GM19467 (cell line): ENCODE measurements around the gene LAMA3.

ENCODE experiments used
- ATAC-seq: cut with Tn5 transposase; IDR thresholded peaks from one replicate; pipeline ENCODE4 v1.9.1; 2021; ENCODE audit warnings: mild to moderate bottlenecking, moderate library complexity; ENCODE audit not compliant: unreplicated experiment

The LAMA3 gene

DNA sequence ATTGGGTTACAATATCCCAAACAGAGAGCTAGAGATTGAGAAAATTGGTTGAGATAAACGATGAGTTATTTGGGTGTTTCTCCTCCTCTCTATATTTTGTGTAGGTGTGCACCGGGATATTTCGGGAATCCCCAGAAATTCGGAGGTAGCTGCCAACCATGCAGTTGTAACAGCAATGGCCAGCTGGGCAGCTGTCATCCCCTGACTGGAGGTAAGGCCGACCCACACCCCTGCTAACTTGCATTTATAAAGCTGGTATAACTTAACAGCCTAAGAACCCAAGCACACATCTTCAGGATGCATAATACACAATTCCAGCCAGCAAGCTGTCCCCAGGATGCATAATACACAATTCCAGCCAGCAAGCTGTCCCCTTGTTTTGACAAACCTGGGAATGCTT, 200.7 kb downstream of the LAMA3 start:
- ATAC-seq: no peak

DNA sequence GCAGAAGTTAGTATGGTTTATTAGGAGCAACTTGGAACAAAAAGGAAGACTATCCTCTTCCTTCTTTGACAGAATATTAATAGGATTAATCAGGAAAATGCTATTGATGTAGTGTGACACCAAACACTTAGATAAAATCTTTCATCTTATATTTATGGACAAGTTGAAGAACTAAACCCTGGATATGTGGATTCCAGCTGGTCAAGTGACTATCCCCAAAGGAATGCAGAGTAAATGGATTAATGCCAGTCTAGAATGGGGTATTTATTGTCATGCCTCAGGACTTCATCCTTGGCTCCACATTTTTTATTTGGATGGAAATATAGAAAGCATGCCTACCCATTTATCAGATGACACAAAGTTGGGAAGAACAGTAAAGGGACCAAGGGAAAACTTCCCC, 201.3 kb downstream of the LAMA3 start:
- no peak for ATAC-seq

GRCh38 chr18:23893653-23894052, 204.4 kb downstream of the LAMA3 start:
- no peak for ATAC-seq

- ATAC-seq: no peak
These were observed 205.5 kb downstream of the LAMA3 start for GRCh38 chr18:23894661-23895175.

DNA sequence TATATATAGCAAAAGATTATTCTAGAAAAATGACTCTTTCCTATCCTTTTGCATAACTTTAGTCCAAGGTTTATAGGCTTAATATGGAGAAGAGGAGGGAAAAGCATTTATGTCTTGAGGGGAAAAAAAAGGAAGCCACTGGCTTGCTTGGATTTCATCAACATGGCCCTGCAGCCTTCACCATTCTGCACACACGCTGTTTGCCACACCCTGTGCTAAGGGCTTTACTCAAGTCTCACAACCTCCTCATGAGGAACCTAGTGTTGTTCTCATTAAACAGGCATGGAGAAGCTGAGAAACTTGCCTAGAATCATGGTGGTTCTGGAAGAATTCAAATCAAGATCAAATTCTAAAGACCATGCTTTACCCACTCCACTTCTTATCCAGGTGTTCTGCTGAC, 208.0 kb downstream of the LAMA3 start:
- no peak for ATAC-seq

- ATAC-seq: no peak
These were observed 208.5 kb downstream of the LAMA3 start for GRCh38 chr18:23897733-23898132.

DNA sequence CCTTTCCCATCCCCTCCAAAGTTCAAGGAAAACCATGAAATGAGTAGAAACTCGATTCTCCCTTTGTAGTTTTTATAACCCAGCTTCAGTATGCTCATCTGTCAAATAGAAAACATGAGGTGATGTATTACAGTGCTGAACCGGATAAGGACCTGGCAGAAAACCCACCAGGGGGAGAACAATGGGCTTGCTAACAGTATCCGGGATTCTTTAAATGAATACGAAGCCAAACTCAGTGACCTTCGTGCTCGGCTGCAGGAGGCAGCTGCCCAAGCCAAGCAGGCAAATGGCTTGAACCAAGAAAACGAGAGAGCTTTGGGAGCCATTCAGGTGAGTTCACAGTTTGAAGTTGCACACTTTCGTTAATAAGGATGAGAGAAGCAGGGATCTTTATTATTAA, 211.7 kb downstream of the LAMA3 start:
- ATAC-seq: no peak

DNA sequence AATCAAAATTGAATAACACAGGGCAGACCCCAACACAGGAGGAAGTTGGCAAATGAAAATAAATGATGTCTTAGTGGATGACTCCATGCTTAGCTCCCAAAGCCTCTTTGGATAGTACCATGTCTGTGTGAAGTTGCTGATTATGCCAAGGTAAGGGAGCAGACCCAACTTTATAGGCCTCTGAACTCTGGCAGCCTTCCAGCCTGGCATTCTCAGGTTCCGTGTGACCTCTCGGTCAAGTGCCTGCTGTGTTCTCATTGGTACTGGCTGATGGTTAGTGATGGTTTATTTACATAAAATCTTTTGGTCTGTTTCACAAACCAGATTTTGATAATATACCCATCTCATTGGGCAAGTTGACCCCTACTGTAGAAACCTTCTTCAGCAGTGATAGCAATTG, 213.1 kb downstream of the LAMA3 start:
- ATAC-seq: no peak

DNA sequence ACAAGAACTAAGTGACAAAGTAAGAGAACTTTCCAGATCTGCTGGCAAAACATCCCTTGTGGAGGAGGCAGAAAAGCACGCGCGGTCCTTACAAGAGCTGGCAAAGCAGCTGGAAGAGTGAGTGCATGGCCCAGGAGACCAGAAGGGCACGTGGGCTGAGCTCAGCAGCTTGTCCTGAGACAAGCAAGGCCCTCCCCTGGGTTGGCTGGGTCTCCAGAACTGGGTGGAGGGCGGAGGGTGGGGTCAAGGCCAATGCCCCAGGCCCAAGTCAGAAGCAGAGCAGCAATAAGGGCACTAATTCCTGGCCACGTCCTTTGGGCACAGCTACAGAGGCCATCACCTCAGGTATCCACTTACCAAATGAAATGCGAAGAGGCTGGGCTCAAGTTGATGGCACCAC, 214.7 kb downstream of the LAMA3 start:
- ATAC-seq: no peak

GRCh38 chr18:23906658-23907057, 217.4 kb downstream of the LAMA3 start:
- no peak for ATAC-seq

DNA sequence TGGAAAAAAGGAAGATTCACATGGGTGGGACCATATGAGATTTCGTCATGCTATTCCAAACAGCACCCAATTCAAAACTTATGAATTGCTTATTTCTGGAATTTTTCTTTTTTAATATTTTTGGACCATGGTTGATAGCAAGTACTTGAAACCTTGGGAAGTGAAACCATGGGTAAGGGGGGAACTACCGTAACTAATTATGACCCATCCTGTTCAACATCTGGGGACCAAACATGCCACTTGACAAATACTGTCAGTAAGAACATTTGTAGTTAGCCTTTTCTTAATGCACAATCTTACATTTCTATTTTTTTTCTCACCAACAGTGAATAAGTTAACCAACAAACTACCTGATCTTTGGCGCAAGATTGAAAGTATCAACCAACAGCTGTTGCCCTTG, 219.6 kb downstream of the LAMA3 start:
- no peak for ATAC-seq

GRCh38 chr18:23910032-23910431, 220.8 kb downstream of the LAMA3 start:
- no peak for ATAC-seq

GRCh38 chr18:23912356-23912755, 223.1 kb downstream of the LAMA3 start:
- ATAC-seq: no peak

- ATAC-seq: no peak
These were observed 227.1 kb downstream of the LAMA3 start for GRCh38 chr18:23916338-23916737.

DNA sequence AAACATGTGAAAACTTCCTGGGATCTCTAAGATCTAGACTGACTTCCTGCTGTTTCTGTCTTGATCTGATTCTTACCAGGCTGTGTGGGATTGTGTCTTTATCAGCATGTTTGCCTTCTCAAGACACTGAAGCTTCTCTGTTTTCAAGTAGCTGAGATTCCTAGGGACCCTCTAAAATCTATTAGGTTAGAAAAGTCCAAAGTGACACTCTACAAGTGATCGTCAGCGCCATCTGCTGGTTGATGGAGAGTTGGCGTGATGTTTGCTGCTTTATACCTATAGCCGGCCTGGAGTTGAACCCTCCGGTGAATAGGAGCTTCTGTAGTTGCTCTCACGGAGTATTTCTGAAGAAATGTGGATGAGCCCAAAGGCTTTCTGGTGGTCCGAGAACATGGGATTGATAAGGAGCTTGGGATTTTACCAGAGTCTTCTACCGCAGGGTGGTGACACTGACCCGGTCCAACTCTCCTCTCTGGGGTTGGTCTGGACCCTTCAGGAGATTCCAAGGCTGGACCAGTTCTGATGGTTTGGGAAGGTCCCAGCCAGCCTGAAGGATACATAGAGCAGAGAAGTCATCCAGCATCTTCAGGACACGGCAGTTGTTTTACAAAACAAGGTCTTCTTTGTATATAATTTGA, 229.3 kb downstream of the LAMA3 start:
- ATAC-seq: no peak

DNA sequence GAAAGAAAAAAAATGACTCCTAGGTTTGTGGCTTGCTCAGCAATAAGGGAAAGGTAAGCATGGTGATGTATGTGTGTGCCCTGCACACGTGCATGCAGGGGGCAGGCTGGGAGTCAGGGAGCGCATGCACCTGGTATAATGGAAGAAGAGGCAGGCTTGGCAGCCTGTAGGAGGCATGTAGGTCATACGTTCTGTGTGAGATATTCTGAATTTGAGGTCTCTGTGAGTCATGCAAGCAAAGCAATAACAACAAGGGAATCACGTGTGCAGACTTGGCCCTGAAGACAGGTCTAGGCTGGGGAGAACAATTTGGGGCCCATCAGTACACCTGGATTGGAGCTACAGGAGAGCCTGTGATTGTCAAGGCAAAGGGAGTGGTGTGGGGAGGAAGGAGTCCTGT, 230.8 kb downstream of the LAMA3 start:
- no peak for ATAC-seq

DNA sequence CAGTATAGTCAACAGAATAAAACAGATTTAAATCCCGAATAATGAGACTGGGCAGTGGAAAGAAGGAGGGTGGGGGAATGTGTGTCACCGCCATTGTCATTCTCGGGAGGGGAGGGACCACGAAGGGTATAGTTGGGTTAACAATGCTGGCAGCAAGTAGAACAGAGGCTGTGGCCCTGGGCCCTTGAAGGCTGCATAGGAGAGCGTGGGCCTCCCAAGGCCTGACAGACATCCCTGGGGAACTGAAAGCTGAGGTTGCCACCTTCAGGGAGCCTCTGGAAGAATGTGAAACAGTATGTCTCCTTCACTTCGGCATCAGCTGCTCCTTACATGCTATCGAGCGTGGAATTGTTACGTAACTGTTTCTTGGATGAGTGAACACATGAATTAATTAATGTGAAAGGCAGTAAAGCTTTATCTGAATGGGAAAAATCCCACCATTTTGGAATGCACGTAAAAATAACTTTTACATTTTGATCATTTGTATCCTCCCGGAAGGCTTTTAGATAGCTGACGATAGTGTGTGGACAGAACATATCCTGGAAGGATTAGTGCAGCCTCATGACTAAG, 232.5 kb downstream of the LAMA3 start:
- ATAC-seq: no peak

- no peak for ATAC-seq
These were observed 233.7 kb downstream of the LAMA3 start for GRCh38 chr18:23922939-23923338.

DNA sequence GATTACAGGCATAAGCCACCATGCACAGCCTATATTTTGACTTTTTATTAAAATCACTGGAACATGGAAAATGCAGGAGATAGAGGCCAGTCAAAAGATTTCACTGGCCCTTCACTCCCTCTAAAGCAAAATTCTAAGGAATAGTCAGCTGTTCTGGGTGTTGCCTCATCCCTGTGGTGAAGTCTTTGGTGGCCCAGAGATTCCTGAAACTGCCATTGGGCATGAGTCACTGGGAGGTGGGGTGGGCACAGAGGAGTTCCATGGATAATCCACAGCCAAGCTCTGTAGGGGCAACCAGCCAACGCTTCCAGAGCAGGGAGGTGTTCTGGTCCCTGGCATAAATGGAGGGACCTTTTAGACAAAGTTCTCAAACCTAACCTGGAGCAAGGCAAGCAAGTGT, 235.6 kb downstream of the LAMA3 start:
- ATAC-seq: no peak

DNA sequence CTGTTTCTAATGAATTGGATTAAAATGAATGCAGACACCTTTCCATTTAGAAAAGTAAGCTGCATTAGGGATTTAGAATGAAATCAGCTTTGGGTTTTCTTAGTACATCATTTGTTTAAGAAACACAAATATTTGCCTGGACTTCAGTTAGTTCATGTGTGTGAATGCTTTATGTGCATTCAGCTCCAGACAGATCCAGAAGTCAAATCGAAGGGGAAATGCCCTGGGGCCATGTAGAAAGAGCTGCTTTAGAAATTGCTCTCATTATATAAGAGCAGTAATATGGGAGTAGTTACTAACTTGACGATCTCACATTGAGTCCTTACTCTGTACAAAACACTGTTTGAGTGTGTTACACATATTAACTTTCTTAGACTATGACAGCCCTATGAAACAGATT, 237.3 kb downstream of the LAMA3 start:
- ATAC-seq: no peak

DNA sequence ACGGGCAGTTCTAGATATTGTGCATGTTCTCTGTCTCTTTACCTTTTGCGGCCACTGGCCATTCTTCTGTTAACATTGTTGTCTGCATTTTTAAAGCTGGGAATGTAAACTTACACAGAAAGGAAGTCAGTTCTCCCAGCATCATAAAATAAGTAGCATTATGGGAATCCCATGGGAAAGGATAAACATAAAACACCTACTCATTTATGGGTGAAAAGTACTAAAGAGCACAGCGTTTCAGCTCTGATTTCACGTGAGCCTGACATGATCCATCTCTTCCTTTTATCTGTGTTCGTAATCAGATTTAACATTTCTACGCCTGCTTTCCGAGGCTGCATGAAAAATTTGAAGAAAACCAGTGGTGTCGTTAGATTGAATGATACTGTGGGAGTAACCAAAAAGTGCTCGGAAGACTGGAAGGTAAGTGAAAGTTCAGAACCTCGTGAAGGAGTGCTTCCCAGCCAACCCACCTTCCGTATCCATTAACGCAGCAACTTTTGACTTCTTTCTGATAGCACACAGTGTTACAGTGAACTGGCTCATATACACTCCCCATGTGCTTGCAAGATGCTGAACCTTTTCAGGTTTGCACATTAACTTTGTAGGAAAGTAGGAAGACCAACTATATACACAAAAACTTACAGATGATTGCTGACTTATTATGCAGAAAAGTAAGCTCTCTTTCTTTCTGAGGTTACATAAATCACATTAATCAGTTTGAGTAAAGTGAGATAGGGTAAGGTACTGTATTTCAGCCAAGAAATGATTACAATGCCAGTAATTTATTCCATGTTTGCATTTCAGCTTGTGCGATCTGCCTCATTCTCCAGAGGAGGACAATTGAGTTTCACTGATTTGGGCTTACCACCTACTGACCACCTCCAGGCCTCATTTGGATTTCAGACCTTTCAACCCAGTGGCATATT, 238.8 kb downstream of the LAMA3 start:
- no peak for ATAC-seq
